ENCODE results near the gene CARMIL1. TPM values are rescaled to one million over a fixed set of nuclear protein-coding genes. Genes with fewer than 3 reads are reported as not detected.

Gene CARMIL1
- polyA plus RNA-seq, 1 of the 3 experiments (the other 2 are of a cell fraction): 1.7 TPM

DNA sequence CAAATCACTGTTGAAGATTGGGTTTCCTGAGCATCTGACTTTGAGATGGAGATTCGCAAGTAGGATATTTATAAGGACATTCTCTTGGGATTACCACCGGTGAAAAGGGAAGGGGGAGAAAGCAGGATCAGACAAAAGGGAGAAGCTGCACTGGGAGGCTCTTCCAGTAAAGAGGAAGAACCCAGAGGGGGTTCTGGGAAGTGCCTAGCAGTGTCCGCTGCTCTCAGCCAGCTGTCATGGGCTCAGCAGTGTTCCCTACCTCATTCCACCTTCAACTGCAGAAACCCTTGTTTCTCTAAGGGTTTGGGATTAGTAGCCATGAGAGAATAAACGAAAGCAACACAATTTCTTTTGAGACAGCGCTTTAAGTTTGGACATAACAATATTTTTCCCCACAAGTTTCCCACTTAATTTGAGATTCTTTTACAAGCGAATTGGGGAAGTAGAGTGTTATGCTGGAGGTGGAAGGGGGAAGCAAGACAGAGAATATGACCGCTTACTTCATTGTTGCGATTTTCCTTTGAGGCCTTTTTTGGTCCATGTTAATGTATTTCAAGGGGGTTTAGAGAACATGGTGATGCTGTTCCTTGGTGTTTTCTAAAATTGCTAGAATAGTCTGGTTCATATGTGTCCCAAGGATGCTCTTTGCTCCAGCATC lies 218.3 kb downstream of the CARMIL1 start:
- Histone ChIP-seq H3K36me3 (replicated peaks in 1 of 2; ENCODE audit: control insufficient read depth in 1 of 2, insufficient read depth in 2 of 2, low read length in 1 of 2) (no peaks in the 10 kb centered on the region), H3K4me2 (no peak overlapping the region), H3K27me3 (ENCODE audit: insufficient read depth) (no peaks in the 10 kb centered on the region), H3K9me2 (no peaks in the 10 kb centered on the region), H4K20me1 (ENCODE audit: insufficient read depth) (no peaks in the 10 kb centered on the region), H2AFZ (ENCODE audit: low read depth) (no peak overlapping the region), H3K79me2 (ENCODE audit: insufficient read depth) (no peaks in the 10 kb centered on the region), H3K4me3 (ENCODE audit: low read depth in 2 of 2, low read length in 1 of 2) (no peak overlapping the region), H3K27ac (ENCODE audit: low read depth in 2 of 2, low read length in 1 of 2) (no peak overlapping the region), H3K9ac (no peak overlapping the region), H3K9me3 (no peaks in the 10 kb centered on the region), H3K4me1 (ENCODE audit: control insufficient read depth in 1 of 2, insufficient read depth in 2 of 2, low read depth in 1 of 2, low read length in 1 of 2) (no peaks in the 10 kb centered on the region; a peak in 2 of 4 replicates), H3F3A (replicated peaks; ENCODE audit: insufficient read depth) (no peaks in the 10 kb centered on the region)
- 96% methylated on average over 8 of the region's 8 CpGs for WGBS (ENCODE audit: low lambda C conversion rate)
- CTCF ChIA-PET: interaction anchor here (1.2 to 2.5 kb wide), 3 partner anchors 11 to 219 kb away, joined by 3 to 13 read pairs (median 4); partner anchors contain the start of gene CARMIL1
- no peak for DNase-seq
- TF ChIP-seq JUND (IDR thresholded peaks at IDR 0.05): no peak
- TF ChIP-seq, protein P1, sequence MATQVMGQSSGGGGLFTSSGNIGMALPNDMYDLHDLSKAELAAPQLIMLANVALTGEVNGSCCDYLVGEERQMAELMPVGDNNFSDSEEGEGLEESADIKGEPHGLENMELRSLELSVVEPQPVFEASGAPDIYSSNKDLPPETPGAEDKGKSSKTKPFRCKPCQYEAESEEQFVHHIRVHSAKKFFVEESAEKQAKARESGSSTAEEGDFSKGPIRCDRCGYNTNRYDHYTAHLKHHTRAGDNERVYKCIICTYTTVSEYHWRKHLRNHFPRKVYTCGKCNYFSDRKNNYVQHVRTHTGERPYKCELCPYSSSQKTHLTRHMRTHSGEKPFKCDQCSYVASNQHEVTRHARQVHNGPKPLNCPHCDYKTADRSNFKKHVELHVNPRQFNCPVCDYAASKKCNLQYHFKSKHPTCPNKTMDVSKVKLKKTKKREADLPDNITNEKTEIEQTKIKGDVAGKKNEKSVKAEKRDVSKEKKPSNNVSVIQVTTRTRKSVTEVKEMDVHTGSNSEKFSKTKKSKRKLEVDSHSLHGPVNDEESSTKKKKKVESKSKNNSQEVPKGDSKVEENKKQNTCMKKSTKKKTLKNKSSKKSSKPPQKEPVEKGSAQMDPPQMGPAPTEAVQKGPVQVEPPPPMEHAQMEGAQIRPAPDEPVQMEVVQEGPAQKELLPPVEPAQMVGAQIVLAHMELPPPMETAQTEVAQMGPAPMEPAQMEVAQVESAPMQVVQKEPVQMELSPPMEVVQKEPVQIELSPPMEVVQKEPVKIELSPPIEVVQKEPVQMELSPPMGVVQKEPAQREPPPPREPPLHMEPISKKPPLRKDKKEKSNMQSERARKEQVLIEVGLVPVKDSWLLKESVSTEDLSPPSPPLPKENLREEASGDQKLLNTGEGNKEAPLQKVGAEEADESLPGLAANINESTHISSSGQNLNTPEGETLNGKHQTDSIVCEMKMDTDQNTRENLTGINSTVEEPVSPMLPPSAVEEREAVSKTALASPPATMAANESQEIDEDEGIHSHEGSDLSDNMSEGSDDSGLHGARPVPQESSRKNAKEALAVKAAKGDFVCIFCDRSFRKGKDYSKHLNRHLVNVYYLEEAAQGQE (IDR thresholded peaks at IDR 0.05; ENCODE audit: low read depth, low read length): no peak
- TF ChIP-seq FOXM1 (IDR thresholded peaks at IDR 0.05; ENCODE audit: low read depth): no peak
- no peak for TF ChIP-seq POLR2AphosphoS5 (IDR thresholded peaks at IDR 0.05; ENCODE audit: low read depth, low read length)
- no peak for TF ChIP-seq RXRA (IDR thresholded peaks at IDR 0.05; ENCODE audit: borderline replicate concordance, low read depth)
- TF ChIP-seq, protein P2, sequence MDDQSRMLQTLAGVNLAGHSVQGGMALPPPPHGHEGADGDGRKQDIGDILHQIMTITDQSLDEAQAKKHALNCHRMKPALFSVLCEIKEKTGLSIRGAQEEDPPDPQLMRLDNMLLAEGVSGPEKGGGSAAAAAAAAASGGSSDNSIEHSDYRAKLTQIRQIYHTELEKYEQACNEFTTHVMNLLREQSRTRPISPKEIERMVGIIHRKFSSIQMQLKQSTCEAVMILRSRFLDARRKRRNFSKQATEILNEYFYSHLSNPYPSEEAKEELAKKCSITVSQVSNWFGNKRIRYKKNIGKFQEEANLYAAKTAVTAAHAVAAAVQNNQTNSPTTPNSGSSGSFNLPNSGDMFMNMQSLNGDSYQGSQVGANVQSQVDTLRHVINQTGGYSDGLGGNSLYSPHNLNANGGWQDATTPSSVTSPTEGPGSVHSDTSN (IDR thresholded peaks at IDR 0.05): no peak
- TF ChIP-seq GABPA (IDR thresholded peaks at IDR 0.05; ENCODE audit: low read depth): no peak
- TF ChIP-seq CHD2 (IDR thresholded peaks at IDR 0.05; ENCODE audit: low read length, partially characterized antibody): no peak
- TF ChIP-seq RAD21 (IDR thresholded peaks at IDR 0.05; ENCODE audit: low read length): no peak
- TF ChIP-seq, protein P3, sequence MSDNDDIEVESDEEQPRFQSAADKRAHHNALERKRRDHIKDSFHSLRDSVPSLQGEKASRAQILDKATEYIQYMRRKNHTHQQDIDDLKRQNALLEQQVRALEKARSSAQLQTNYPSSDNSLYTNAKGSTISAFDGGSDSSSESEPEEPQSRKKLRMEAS (IDR thresholded peaks at IDR 0.05; ENCODE audit: low read depth): no peak
- POLR2A ChIA-PET: no interaction called here

DNA sequence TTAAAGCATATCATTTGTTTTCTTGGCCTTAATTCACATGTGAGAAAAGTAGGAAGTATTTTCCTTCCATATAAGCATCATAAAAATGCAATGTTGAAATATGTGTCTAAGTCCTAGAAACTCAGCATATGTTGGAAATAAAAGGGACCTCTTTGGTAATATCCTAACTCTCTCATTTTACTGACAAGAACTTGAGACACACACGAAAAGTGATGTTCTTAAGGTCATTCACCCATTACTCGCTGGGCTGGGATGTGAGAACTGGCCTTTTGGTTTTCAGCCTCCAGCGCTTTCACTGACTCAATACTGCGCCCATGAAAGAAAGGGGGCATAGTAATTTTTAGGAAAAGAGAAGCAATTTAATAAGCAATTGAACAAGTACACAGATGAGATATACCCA lies 219.3 kb downstream of the CARMIL1 start:
- DNase-seq: no peak
- no peaks in the 10 kb centered on the region for H4K20me1 ChIP-seq (ENCODE audit: insufficient read depth)
- H3K4me3 ChIP-seq (ENCODE audit: low read depth in 2 of 2, low read length in 1 of 2): no peak overlapping the region
- ChIA-PET POLR2A (no interaction called here), CTCF (interaction anchor here (1.3 kb wide), 1 partner anchor 233 kb away, joined by 6 read pairs; no protein-coding TSS in a partner anchor)
- no peaks in the 10 kb centered on the region for H3K79me2 ChIP-seq (ENCODE audit: insufficient read depth)
- H3K36me3 ChIP-seq (replicated peaks in 1 of 2; ENCODE audit: control insufficient read depth in 1 of 2, insufficient read depth in 2 of 2, low read length in 1 of 2): no peaks in the 10 kb centered on the region
- H3K9me2 ChIP-seq: no peaks in the 10 kb centered on the region
- no peak overlapping the region for H2AFZ ChIP-seq (ENCODE audit: low read depth)
- no peak overlapping the region for H3K9ac ChIP-seq
- H3K27me3 ChIP-seq (ENCODE audit: insufficient read depth): no peaks in the 10 kb centered on the region
- WGBS (ENCODE audit: low lambda C conversion rate): 88% methylated on average over 4 of the region's 4 CpGs
- no peak for TF ChIP-seq RAD21 (IDR thresholded peaks at IDR 0.05; ENCODE audit: low read length)
- no peak for TF ChIP-seq TCF12 (IDR thresholded peaks at IDR 0.05)
- TF ChIP-seq, protein P4, sequence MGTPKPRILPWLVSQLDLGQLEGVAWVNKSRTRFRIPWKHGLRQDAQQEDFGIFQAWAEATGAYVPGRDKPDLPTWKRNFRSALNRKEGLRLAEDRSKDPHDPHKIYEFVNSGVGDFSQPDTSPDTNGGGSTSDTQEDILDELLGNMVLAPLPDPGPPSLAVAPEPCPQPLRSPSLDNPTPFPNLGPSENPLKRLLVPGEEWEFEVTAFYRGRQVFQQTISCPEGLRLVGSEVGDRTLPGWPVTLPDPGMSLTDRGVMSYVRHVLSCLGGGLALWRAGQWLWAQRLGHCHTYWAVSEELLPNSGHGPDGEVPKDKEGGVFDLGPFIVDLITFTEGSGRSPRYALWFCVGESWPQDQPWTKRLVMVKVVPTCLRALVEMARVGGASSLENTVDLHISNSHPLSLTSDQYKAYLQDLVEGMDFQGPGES (IDR thresholded peaks at IDR 0.05; ENCODE audit: low read depth, low read length): no peak
- no peak overlapping the region for H3K4me2 ChIP-seq
- no peak overlapping the region for H3K27ac ChIP-seq (ENCODE audit: low read depth in 2 of 2, low read length in 1 of 2)
- no peaks in the 10 kb centered on the region for H3K9me3 ChIP-seq
- no peaks in the 10 kb centered on the region for H3F3A ChIP-seq (replicated peaks; ENCODE audit: insufficient read depth)
- no peaks in the 10 kb centered on the region; a peak in 2 of 4 replicates for H3K4me1 ChIP-seq (ENCODE audit: control insufficient read depth in 1 of 2, insufficient read depth in 2 of 2, low read depth in 1 of 2, low read length in 1 of 2)
